Smooth muscle cell of trachea (primary cell): ENCODE results near the gene CCDC92. TPM values are rescaled to one million over a fixed set of nuclear protein-coding genes. Genes with fewer than 3 reads are reported as not detected.

Experiments used
- total RNA-seq: library from RNA; depleted of rRNA; stranded (reverse); fragments of >200 nt; gene quantifications from 2 replicates; pipeline ENCODE4 v1.2.1, GENCODE V29; 2014

CCDC92 gene, protein sequence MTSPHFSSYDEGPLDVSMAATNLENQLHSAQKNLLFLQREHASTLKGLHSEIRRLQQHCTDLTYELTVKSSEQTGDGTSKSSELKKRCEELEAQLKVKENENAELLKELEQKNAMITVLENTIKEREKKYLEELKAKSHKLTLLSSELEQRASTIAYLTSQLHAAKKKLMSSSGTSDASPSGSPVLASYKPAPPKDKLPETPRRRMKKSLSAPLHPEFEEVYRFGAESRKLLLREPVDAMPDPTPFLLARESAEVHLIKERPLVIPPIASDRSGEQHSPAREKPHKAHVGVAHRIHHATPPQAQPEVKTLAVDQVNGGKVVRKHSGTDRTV
- total RNA-seq: 13.2 and 17.5 TPM in 2 replicates

DNA sequence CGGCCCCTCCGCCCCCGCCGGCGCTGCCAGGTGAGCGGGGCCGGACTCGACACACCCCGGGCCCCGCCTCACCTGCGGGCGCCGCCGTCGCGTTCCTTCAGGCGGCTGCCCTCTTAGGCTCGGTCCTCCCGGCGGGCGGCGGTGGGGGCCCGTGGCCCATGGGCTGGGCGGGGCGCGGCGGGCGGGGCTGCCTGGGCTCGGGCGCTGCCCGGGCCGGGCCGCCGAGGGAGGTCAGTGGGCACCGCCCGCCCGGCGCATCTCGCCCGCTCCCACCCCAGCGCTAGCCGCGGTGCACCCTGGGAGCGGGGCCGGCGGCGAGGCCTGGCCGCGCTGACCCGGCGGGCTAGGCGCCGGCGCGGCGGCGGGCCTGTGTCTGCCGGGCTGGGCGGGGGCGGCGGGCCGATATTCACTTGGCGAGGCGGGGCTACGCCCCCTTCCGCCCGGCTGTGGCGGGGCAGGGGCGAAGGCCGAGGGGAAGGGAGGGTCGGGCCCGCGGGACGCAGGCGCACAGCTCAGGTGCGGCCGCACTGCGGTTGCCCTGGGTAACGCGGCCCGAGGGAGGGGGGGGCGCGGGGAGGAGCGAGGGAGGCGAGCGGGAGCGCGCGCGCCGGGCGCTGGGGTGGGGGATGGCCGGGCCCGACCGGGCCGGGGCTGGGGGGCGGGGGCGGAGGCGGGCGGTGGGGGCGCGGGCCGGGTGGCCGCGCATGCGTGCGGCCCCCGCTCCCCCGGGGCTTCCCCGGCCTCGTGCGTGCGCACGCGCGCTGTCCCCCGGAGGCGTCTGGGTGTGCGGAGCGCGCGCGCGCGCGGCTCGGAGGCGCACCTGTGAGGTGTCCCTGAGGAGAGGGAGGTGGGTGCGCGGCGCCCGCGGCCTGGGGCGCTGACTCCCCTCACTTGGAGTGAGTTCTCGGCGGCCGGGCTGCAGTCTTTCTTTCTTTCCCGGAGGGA lies at the start of gene CCDC92, which contains the start of gene ZNF664:
CCDC92 (minus strand) TSS at position 375 of the 945 bp plus-strand sequence. CDS start 28,526 bp downstream, outside the sequence.
ZNF664 (plus strand) TSS at position 759 of the 945 bp plus-strand sequence. CDS start 38,930 bp downstream, outside the sequence.

Other genes starting within 250 kb of the CCDC92 start
- 0.15 and 0.17 TPM in 2 replicates for gene DNAH10, start 210.5 kb downstream of the CCDC92 start, total RNA-seq
- 32.4 and 37.5 TPM in 2 replicates for gene ZNF664, start 384 bp upstream of the CCDC92 start, total RNA-seq